NCI-H1417 (cell line): ENCODE results near the gene KCNAB2.

ENCODE experiments used
- DNase-seq, 3 experiments: peaks; one replicate each; lab custom pipeline; 2025; lab: John Stamatoyannopoulos, UW

KCNAB2 gene

GRCh38 chr1:6082430-6082971, 36.8 kb downstream of the KCNAB2 start:
- no peak for DNase-seq

DNA sequence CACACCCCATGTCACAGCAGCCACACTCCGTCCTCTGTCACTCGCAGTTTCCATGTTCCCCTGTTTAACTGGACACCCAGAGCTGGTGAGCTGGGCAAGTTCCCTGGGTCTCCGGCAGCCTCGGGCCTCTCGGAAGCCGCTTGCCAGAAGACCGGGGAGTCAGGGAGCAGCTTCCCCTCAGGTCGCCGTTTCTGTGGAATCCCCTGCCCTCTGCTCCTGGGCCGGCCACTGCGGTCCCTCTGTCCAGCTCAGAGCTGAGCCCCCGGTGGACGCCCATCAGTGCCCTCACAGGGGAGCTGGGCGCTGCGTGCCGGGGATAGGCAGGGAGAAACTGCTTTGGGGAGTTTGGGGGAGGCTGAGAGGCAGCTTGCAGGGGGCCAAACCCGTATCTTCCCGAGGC, 37.7 kb downstream of the KCNAB2 start:
- DNase-seq: no peak

DNA sequence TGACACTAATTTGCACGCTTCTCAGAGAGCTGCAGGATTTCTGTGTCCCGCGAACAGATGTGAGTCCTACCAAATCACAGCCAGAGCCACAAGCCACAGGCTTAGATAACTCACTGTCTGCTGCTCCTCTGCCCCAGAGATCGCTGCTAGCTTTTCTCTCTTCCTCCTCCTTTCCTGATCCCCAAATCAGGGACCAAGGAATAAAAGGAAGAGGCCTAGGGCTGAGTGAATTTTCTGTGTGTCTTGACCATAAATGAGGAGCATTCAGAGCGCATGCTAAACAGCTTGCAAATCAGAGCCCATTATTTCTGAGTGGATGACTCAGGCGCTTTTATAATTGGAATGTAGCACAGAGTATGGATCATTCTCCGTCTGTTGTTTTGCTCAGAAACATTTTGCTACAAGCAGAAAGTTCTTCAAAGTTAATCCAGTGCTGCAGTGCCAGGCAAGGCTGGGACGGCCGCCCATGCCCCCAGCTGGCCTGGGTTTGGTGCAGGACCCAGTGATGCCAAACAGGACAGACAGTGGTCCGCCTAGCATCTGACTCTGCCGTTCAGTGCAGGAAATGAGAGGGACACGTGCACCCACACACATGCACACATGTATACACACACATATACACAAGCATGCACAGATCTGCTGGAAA, 38.2 kb downstream of the KCNAB2 start:
- DNase-seq: no peak

GRCh38 chr1:6084781-6085495, 39.2 kb downstream of the KCNAB2 start:
- no peak for DNase-seq

DNA sequence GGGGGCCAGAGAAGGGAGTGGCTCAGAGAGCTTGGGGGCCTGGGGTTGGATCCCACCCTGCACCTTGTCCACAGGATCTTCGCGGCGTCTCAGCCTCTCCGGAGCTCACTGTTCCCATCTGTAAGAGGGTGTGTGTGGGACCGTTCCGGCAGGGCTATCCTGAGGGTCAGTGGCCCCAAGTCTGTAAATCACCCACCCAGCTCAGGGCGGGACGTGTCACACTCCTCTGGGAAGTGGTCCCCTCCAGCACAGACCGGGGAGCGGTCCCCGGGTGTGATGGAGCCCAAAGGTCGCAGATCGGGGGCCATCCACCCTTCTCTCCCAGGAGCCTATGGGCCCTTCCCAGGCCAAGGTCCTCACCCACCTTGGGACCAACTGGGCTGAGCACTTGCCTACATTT, 40.0 kb downstream of the KCNAB2 start:
- DNase-seq: no peak

DNA sequence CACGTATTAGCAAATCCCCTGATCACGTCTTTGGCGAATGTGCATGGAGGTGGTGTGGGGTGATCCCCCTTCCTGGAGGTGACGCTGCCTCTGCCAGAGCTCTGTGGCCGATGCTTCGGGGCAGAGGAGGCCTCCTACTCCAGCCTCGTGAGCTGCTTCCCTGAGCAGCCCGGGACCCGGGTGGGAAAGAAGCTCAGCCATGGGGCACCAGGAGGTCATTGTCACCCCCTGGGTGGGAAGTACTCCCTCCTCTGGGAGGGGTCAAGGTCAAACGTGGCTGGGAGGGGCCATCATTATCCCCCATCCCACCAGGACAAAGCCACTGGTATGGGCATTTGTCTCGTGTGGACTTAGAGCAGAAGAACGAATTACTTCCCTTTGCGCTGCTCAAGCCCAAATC, 40.7 kb downstream of the KCNAB2 start:
- no peak for DNase-seq

- DNase-seq: no peak
Observed at GRCh38 chr1:6086762-6087376, 41.2 kb downstream of the KCNAB2 start.

GRCh38 chr1:6087377-6087772, 41.7 kb downstream of the KCNAB2 start:
- no peak for DNase-seq

DNA sequence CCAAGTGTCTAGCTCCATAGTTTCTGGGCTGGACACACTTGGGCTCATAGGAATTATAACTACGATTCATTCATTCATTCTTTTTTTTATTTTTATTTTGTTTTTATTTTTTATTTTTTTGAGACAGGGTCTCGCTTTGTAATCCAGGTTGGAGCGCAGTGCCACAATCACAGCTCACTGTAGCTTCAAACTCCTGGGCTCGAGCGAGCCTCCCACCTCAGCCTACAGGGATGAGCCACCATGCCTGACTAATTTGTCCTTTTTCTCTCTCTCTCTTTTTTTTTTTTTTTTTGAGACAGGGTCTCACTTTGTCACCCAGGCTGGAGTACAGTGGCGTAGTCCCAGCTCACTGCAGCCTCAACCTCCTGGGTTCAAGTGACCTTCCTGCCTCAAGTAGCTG, 42.3 kb downstream of the KCNAB2 start:
- no peak for DNase-seq

DNA sequence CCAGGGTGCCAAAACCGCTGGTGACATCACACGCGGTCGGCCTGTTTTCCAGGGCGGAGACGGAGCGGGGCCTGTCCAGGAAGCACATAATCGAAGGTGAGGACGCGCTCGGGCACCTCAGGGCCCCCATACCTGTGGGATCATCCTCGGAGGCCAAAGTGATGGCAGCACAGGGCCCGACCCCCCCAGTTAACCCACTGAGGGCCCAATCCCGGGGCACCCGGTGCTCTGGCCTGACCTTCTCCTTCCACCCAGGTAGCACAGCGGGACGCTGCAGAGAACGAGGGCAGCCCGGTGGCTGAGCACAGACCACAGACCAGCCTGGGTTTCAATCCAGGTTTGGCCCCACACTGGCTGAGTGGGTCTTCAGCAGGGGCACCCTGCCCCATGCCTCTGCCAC, 43.3 kb downstream of the KCNAB2 start:
- no peak for DNase-seq

GRCh38 chr1:6090288-6090687, 44.6 kb downstream of the KCNAB2 start:
- DNase-seq: no peak

GRCh38 chr1:6090996-6091822, 45.5 kb downstream of the KCNAB2 start:
- peak in 1 of 3 experiments; percentile 2 for DNase-seq

GRCh38 chr1:6091823-6092109, 46.1 kb downstream of the KCNAB2 start:
- no peak for DNase-seq

DNA sequence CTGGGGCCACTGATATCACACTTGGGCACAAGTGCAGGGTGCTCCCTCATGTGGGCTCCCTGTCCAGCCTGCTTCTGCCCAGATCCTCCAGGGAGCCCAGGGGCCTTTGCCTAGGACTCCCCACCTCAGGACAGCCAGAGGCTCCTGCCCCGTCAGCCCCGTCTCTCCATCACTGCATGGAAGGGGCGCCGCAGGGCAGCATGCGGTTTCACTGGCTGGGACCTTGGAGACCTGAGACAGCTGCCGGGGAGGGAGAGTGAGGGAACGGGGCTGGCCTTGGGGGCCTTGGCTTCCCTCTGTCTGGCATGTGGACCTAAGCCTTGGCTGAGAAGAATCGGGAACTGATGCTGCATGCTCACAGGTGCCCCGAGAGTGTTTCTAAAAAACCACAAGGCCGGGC, 46.5 kb downstream of the KCNAB2 start:
- DNase-seq: no peak

DNA sequence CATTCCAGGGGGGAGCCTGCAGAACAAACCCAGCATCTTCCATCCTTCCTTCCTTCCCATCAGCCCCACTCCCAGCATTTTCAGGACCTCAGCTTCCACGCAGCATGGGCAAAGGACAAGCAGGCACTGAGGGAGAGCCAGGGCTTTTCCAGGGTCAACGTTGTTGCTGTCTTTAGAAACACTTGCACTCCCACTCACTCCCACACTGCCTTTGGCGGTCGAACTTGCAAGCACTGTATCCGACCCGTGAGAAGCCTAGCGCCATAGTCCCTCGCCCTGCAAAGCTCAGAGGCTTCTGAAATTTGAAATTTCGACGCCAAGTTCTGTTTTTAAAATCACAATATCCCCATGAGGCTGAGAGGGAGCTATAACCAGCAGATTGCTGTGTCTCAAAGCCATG, 47.4 kb downstream of the KCNAB2 start:
- no peak for DNase-seq

DNA sequence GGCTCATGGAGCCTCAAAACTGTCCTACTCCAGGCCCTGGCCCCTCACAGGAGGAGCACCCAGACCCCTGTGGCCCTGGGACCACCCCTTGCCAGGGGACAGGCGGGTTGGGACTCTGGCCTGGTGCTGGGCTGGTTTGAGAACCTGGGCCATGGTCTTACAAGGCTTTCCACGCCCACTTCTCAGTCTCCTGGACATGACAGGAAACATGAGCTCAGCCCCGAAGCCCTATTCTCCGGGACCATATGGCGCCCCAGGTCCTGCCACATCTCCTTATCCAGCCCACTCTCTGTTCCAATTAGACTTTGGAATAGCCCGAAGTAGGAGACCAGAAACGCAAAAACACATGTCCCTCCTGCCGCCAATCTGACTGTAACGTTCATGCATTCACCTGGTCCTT, 47.9 kb downstream of the KCNAB2 start:
- no peak for DNase-seq

DNA sequence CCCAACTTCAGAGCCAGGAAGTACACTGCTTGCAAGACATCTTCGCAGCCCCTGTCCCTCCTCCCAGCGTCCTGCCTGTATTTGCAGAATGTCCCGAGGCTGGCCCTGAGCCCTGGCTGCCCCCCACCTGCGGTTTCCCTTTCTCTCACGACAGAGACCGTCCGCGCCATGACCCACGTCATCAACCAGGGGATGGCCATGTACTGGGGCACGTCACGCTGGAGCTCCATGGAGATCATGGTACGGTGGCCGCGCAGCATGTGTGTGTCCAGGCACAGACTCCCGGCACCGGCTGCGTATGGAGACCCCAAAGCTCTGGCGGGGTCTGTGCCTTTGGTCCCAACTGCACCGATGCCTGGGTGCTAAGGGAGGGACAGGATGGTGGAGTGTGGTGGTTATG, 48.6 kb downstream of the KCNAB2 start:
- no peak for DNase-seq

DNA sequence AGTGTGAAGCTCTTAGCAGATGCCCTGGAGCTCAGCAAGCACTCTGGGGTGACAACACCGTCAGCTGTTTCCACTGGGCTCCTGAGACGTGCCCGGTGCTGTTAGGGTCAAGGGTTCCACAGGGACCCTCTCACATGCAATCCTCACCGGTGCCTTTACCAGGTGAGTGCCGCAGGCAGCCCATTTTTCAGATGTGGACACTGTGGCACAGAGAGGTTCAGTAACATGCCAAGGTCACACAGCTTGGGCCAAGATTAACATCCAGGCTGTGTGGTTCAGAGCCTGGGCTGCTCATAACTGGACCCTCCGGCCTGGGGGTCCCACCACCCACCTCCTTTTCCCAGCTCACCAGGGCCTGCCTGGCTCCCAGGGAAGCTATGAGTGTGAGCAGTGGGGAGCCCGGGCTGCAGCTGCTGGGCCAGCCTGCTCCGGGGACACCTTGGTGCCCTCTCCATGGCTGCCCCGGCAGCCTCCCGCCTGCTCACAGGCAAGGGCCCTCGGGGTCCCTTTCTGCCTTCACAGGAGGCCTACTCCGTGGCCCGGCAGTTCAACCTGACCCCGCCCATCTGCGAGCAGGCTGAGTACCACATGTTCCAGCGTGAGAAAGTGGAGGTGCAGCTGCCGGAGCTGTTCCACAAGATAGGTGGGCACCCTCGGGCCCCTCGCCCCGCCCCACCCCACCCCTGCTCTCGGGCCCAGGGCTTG, 49.3 kb downstream of the KCNAB2 start:
- DNase-seq: no peak

DNA sequence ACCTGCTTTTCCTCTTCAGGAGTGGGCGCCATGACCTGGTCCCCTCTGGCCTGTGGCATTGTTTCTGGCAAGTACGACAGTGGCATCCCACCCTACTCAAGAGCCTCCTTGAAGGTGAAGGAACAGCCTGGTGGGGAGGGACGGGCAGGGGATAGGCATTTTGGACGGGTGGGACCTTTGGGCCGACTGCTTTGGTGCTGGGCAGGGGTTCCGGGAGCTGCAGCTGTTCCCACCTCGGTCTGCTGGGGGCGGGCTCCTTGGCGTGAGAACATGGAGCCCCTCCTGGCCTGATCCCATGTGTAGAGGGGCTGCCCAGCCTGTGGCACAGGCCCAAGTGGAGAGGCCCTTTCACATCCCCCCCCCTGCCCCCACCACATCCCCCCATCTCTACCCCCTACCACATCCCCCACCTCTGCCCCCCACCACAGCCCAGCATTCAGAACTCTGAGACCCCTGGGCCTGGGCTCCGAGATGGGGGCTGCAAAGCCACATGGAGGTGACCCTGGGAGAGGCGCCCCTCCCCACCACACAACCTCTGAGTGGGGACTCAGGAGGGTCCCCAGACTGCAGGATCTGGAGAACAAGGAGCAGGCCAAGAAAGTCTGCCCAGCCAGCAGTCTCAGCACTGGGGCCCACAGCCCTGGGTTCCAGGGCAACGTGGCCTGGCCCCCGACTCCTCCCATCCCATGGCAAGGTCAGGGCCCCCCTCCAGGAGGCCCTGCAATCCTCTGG, 50.0 kb downstream of the KCNAB2 start:
- DNase-seq: no peak

- no peak for DNase-seq
Observed at GRCh38 chr1:6096243-6097116, 50.8 kb downstream of the KCNAB2 start.
